HT-29 (cell line): ENCODE results near the gene TBL3. TPM values are rescaled to one million over a fixed set of nuclear protein-coding genes. Genes with fewer than 3 reads are reported as not detected.

Source experiments
- DNase-seq: peaks from one replicate; pipeline ENCODE4 v3.0.0-alpha.2; 2015; ENCODE audit warnings: low spot score
- total RNA-seq: library from RNA; depleted of rRNA; stranded (reverse); fragments of >200 nt; shearing (Covaris generic); gene quantifications from 2 replicates; pipeline ENCODE4 v1.2.3, GENCODE V29; 2014

The TBL3 gene
- total RNA-seq, 1 experiment from 2014 or later = 134 TPM

GRCh38 chr16:1981398-1981836 lies 9.6 kb downstream of the TBL3 start, which contains the start of gene NOXO1:
NOXO1 (minus strand) TSS chr16:1981469; CDS start chr16:1981179, 290 bp downstream.
- peak; percentile 87 for DNase-seq

GRCh38 chr16:1982013-1982433 lies 10.2 kb downstream of the TBL3 start:
- DNase-seq = peak; percentile 94

GRCh38 chr16:1982991-1983543 lies 11.2 kb downstream of the TBL3 start:
- no peak for DNase-seq

DNA sequence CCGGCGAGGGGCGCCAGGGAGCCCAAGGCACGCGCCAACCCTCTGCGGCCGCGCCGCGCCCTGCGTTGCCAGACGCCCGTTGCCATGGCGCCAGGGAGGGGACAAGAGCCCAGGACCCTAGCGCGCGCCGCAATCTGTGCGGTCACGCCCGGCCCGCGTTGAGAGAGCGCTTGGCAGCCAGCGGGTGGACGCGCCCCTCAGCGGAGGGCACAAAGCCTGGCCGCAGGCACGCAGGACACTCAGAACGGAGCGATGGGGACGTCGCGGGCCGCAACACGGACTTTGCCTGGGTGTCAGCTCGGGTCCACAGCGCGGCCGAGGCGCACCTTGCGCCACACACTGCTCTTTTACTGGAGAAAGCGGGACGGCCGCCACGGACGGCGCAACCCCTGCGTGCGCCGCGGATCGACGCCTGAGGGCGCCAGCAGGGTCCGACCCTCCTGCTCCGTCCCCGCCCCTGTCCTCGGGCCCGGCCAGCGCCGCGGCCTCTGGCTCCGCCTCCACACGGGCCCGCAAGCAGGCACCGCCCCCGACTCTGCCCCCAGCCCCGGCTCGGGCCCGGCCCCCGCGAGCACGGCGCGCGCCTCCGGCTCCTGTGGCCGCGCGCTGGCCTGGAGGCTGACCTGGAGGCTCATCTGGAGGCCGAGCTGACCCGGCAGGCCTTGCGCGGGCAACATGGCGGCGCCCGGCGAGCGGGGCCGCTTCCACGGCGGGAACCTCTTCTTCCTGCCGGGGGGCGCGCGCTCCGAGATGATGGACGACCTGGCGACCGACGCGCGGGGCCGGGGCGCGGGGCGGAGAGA lies 11.9 kb downstream of the TBL3 start, which contains the start of gene GFER:
TSS of gene GFER (plus strand) at position 650 of the 803 bp plus-strand sequence. CDS start at position 676, 26 bp downstream.
- DNase-seq = peak; percentile 92

DNA sequence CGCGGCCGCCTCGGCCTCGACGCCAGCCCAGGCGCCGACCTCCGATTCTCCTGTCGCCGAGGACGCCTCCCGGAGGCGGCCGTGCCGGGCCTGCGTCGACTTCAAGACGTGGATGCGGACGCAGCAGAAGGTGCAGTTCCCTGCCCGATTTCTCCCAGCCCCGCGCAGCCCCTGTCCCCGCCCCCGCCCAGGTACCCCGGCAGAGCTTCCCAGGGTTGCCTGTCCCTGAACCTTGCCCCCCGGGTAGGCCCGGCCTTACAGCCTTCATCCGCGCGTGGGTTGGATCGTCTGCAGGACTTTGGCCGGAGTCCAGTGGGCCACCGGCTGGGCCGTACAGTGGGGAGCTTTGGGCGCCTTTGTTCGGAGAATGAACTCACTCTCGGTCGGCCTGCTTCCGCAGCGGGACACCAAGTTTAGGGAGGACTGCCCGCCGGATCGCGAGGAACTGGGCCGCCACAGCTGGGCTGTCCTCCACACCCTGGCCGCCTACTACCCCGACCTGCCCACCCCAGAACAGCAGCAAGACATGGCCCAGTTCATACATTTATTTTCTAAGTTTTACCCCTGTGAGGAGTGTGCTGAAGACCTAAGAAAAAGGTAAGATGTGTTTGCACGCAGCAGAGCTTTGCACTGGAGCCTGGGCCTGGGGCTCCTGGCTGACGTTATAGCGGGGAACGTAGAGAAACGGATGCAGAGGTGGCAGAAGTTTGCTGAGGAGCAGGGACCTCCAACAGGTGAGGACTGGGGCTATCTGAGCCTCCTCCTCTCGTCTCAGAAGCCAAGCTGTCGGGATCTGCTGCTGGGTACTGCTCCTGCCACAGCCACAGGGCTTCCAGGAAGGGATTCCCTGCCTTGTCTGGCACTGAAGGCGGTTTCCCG lies 12.7 kb downstream of the TBL3 start:
- peak; percentile 36 for DNase-seq

DNA sequence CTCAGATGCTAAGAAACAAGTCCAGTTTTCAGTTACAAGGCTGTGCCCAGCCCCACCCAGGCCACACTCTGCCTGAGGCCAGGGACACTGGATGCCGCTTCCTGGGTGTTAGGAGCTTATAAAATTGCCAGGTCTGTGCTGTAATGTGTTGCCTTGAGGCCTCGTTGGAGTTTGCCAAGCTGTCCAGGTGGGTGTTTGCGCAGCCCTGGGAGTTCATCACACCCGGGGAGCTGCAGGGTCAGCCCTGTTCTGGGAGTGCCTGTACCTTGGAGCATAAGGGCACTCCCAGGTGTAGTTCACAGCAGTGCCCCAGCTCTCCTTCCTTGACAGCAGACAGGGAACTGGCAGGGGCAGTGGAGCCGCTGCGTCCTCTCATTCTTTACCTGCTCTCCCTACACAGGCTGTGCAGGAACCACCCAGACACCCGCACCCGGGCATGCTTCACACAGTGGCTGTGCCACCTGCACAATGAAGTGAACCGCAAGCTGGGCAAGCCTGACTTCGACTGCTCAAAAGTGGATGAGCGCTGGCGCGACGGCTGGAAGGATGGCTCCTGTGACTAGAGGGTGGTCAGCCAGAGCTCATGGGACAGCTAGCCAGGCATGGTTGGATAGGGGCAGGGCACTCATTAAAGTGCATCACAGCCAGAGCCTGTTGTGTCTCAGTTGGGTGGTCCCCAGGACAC lies 13.8 kb downstream of the TBL3 start:
- no peak for DNase-seq

DNA sequence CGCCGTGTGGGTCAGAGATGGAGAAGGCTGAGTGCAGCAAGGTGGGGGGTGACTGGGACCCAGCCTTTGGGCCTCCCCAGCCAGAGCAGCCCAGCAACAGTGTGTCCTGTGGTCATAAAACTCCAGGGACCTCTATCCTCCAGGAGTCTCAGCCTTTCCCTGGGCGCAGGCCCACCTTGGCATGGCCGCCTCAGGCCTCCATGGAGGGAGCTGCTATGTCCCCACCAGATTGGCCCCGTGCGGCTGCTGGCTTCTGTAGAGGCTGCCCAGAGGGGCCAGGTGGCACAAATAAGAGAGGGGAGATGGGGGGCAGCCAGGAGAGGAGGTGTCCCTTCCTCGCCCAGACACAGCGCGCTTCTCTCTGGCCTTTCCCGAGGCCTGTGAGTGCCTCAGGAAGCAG lies 15.3 kb downstream of the TBL3 start:
- DNase-seq = no peak

DNA sequence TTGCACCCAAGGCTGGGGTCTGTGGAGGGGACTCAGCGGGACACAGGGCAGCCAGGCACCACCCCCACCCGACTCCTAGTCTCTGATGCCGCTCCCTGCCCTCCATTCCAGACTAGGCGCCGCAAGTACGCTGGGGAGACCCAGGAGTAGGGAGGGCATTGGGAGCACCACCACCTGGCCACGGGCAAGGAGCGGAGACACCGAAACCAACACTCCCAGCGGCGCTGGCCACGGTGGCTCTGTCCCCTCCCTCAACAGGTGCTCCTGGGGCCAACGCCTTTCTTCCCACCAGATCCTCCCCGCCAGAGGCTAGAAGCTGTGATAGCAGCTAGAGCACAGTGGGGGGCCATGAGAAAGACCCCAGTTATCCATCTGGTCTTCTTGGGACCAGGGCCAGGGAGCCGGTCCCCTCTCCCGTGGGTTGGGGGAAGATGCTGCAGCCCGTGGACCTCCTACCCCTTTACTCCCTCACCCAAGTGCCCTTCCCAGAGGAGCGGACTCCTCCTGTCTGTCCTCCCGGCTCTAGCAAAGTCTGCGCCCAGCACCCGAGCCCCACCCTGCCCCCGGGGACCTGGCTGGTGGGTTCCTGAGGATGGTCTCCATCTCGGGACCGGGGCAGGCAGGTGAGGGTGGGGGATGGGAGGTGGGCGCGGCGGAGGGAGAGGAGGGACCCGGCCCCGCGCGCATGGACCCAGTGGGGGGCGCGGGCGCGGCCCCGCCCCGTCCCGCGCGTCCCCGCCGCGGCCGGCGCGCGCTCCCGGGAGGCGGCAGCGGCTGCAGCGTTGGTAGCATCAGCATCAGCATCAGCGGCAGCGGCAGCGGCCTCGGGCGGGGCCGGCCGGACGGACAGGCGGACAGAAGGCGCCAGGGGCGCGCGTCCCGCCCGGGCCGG lies 17.6 kb downstream of the TBL3 start, which contains the start of gene SYNGR3:
TSS of gene SYNGR3 (plus strand) at position 762 of the 892 bp plus-strand sequence. CDS start 133 bp downstream, outside the sequence.
- peak; percentile 7 for DNase-seq

GRCh38 chr16:1990101-1990350 lies 18.2 kb downstream of the TBL3 start:
- no peak for DNase-seq

DNA sequence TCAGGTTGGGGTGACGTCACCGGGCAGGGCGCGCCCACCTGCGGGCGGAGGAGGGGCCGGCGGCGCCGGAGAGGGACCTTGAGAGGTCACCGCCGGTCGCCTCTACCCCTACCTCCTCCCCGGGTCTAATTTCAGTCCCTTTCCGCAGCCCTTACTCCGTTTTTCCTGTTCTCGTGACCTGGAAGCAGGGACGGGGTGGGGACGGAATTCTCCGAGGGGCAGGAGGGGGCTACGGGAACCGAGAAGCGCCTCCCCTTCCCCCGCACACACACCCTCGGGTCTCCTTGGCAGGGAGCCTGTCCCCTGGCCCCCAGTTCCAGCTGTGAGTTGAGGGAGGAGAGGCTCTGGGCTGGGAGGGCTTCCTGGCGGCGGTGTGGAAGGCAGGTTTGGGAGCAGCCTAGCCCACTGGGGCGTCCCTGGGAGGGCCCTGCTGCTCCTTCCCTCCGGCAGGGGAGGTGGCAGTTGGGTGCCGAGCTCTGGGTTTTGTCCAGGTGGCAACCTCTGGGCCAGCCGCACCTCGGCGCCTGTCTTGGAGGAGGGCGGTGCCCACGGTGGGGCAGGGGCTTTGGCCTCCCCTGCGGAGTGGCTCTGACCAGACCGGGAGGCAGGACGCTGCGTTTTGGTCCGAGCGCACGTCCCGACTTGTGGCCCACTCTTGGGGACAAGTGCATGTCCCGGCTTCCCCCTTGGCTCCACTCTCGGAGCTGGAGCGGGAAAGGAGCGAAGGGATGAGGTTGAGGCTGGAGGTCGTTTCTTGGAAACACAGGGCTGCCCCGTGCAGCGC lies 18.7 kb downstream of the TBL3 start:
- no peak for DNase-seq

- no peak for DNase-seq
Observed at GRCh38 chr16:1991135-1991551, 19.3 kb downstream of the TBL3 start.

DNA sequence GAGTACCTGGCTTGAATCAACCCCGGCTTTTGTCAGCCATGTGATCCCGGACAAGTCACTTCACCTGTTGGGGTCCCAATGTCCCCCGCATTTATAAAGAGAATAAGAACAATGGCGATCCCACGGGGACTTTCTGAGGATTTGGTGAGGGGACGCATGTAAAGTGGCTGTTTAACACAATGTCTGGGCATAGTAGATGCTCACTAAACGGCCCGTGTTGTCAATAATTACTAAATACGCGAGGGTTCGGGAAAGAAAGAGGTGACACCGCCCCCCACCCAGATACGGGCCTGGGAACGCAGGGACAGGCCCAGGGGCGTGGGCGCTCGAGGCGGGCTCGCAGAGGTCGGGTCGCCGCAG lies 19.7 kb downstream of the TBL3 start:
- no peak for DNase-seq

DNA sequence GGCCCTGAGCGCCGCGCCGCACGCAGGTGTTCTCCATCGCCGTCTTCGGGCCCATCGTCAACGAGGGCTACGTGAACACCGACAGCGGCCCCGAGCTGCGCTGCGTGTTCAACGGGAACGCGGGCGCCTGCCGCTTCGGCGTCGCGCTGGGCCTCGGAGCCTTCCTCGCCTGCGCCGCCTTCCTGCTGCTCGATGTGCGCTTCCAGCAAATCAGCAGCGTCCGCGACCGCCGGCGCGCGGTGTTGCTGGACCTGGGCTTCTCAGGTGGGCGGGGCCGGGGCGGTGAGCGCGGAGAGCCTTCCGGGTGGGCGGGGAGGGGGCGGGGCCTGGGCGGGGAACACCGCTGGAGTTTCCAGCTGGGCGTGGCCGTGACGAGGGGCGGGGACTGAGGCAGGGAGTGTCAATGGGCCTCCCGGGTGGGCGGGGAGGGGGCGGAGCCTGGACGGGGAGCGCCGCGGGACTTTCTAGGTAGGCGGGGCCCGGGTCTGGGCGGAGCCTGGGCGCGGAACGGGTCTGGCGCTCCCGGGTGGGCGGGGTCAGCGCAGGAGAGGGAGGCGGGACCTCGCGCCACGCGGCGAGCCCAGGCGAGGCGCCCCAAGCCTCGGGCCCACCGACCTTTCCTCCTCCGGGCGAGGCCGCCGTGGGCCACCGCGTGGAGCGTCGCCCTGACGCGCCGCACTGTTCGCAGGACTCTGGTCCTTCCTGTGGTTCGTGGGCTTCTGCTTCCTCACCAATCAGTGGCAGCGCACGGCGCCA lies 20.3 kb downstream of the TBL3 start:
- DNase-seq = peak; percentile 71

DNA sequence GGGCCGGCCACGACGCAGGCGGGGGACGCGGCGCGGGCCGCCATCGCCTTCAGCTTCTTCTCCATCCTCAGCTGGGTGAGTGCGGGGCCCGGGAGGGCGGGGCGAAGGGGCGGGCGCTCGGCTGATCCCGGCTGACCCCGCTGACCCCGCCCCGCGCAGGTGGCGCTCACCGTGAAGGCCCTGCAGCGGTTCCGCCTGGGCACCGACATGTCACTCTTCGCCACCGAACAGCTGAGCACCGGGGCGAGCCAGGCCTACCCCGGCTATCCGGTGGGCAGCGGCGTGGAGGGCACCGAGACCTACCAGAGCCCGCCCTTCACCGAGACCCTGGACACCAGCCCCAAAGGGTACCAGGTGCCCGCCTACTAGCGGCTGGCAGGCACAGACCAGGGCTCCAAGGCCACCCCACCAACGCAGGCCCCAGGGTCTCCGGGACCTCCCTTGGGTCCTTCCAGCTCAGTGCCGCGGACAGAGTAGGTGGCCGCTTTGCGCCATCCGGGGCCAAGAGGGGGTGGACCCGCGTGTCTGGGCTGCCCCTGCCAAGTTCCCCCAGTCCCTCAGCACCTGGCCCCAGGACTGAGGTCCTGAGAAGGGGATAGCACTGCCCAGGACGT lies 21.0 kb downstream of the TBL3 start:
- DNase-seq = no peak

DNA sequence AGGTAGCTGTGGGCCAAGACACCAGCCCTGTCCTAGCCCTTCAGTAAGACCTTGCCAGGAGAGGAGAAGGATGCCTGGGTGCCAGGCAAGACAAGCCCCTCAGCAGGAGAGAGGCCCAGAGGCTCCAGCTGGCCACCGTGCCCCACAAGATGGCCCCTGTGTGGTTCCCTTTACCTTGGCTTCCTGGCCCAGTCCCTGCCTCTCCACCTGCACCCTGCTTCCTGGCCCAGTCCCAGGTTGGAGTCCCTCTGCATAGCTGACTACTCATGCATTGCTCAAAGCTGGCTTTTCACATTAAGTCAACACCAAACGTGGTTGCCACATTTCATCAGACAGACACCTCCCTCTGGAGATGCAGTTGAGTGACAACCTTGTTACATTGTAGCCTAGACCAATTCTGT lies 21.9 kb downstream of the TBL3 start:
- DNase-seq = peak; percentile 33

GRCh38 chr16:1997494-1998359 lies 25.9 kb downstream of the TBL3 start:
- no peak for DNase-seq

DNA sequence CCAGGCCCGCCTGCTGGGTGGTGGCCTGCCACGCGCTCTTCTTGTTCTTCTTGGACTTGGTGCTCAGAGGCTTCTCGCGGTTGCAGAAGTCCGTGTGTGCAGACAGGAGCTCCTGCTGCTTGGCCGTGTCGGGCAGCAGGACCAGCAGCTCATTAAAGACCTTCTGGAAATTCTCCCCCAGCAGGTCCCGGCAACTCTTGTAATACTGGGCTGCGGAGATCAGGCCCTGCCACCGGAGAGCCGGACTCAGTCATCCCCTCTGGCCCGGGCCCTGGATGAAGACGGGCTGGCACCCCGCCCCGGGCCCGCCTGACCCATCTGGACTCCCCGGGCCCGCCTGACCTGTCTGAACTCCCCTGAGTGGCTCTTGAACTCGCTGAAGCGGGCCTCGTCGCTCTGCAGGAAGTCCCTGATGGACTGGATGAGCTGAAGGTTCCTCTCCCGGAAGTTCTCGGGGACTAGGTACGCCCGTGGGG lies 26.5 kb downstream of the TBL3 start:
- DNase-seq = no peak
